ENCODE measurements around the gene KANK2. TPM values are rescaled to one million over a fixed set of nuclear protein-coding genes. Genes with fewer than 3 reads are reported as not detected.

KANK2 gene
- total and polyA plus RNA-seq, 2 donors (not counting 1 experiment from before 2014, with no cell fraction given) = 192 to 511 TPM

DNA sequence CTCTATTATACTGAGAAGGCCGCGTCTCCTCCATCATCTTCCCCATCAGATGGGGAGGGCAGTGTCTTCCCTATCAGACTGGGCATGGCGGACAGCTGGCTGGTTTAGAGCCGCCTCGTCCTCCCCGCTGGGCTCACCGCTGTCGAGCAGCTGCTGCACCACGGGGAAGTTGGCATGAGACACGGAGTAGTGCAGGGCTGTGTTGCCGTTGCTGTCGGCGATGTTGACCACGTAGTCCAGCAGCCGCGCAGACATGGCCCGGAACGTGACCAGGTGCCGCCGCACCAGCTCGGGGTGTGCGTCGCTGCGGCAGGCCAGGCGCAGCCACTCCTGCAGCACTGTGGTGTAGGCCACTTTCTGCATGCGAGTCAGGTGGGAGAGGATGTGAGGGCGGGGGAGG, 23.0 kb downstream of the KANK2 start:
- Histone ChIP-seq H3K9ac (ENCODE audit: insufficient read depth, low read length) (no peak overlapping the region), H3K27ac (ENCODE audit: insufficient read depth, low read length) (no peak overlapping the region), H3K27me3 (ENCODE audit: control insufficient read depth, insufficient read depth, low read length) (no peaks in the 10 kb centered on the region), H3K9me3 (ENCODE audit: control insufficient read depth, insufficient read depth, low read depth, low read length) (no peaks in the 10 kb centered on the region), H3K36me3 (ENCODE audit: control insufficient read depth, insufficient read depth, low read length) (peaks cover 53% of the 10 kb centered on the region), H2AFZ (ENCODE audit: low read length) (no peak overlapping the region), H3K4me1 (ENCODE audit: control insufficient read depth, extremely low read depth, insufficient read depth, low read length) (peaks cover 18% of the 10 kb centered on the region), H4K20me1 (ENCODE audit: control insufficient read depth, extremely low read depth, insufficient read depth, low read length) (no peaks in the 10 kb centered on the region), H3K4me3 (replicated peaks in 1 of 4; ENCODE audit: control extremely low read depth in 1 of 4, insufficient read depth in 1 of 4, low read depth in 3 of 4, low read length in 4 of 4) (no peak overlapping the region), H3K4me2 (ENCODE audit: extremely low read depth, insufficient read depth, low read length) (no peak overlapping the region), H3K79me2 (ENCODE audit: control insufficient read depth, insufficient read depth, low read length) (peaks cover 2% of the 10 kb centered on the region)
- no peak for DNase-seq (ENCODE audit: low read depth in 2 of 2)
- TF ChIP-seq, protein P1, sequence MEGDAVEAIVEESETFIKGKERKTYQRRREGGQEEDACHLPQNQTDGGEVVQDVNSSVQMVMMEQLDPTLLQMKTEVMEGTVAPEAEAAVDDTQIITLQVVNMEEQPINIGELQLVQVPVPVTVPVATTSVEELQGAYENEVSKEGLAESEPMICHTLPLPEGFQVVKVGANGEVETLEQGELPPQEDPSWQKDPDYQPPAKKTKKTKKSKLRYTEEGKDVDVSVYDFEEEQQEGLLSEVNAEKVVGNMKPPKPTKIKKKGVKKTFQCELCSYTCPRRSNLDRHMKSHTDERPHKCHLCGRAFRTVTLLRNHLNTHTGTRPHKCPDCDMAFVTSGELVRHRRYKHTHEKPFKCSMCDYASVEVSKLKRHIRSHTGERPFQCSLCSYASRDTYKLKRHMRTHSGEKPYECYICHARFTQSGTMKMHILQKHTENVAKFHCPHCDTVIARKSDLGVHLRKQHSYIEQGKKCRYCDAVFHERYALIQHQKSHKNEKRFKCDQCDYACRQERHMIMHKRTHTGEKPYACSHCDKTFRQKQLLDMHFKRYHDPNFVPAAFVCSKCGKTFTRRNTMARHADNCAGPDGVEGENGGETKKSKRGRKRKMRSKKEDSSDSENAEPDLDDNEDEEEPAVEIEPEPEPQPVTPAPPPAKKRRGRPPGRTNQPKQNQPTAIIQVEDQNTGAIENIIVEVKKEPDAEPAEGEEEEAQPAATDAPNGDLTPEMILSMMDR (conservative IDR thresholded peaks at IDR 0.05 in 1 of 2, IDR thresholded peaks at IDR 0.05 in 1 of 2; ENCODE audit: low read depth in 1 of 2, low read length in 2 of 2) = no peak
- no peak for TF ChIP-seq EZH2 (IDR thresholded peaks at IDR 0.05; ENCODE audit: low read length, missing control alignments)

DNA sequence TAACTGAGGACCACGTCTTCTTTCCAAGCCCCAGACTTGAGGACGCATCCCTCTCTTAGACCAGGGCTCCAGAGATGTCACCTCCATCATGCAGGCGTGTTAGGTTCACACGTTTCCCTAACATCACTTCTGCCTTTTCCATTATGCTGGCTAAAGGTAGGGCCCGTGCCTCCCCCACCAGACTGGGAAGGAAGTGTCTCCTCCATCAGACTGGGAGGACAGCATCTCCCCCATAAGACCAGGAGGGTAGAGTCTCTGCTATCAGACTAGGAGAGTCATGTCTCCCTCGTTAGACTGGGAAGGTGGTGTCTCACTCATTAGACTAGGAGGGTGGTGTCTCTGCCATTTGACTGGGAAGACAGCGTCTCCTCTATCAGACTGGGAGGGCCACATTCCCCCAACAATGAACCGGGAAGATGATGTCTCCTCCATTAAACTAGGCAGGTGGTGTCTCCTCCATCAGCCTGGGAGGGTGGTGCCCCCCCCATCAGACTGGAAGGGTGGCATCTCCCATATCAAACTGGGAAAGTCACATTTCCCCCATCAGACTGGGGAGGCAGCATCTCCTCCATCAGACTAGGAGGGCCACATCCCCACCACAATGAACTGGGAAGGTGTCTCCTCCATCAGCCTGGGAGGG, 23.7 kb downstream of the KANK2 start:
- H3K27ac ChIP-seq (ENCODE audit: insufficient read depth, low read length) = no peak overlapping the region
- peaks cover 2% of the 10 kb centered on the region for H3K79me2 ChIP-seq (ENCODE audit: control insufficient read depth, insufficient read depth, low read length)
- no peak overlapping the region for H3K4me3 ChIP-seq (replicated peaks in 1 of 4; ENCODE audit: control extremely low read depth in 1 of 4, insufficient read depth in 1 of 4, low read depth in 3 of 4, low read length in 4 of 4)
- H3K27me3 ChIP-seq (ENCODE audit: control insufficient read depth, insufficient read depth, low read length) = no peaks in the 10 kb centered on the region
- peaks cover 22% of the 10 kb centered on the region for H3K4me1 ChIP-seq (ENCODE audit: control insufficient read depth, extremely low read depth, insufficient read depth, low read length)
- no peak for DNase-seq (ENCODE audit: low read depth in 2 of 2)
- TF ChIP-seq, protein P1 (conservative IDR thresholded peaks at IDR 0.05 in 1 of 2, IDR thresholded peaks at IDR 0.05 in 1 of 2; ENCODE audit: low read depth in 1 of 2, low read length in 2 of 2) = no peak
- TF ChIP-seq EZH2 (IDR thresholded peaks at IDR 0.05; ENCODE audit: low read length, missing control alignments) = no peak
- no peaks in the 10 kb centered on the region for H3K9me3 ChIP-seq (ENCODE audit: control insufficient read depth, insufficient read depth, low read depth, low read length)
- no peaks in the 10 kb centered on the region for H4K20me1 ChIP-seq (ENCODE audit: control insufficient read depth, extremely low read depth, insufficient read depth, low read length)
- no peak overlapping the region for H2AFZ ChIP-seq (ENCODE audit: low read length)
- H3K9ac ChIP-seq (ENCODE audit: insufficient read depth, low read length) = no peak overlapping the region
- H3K36me3 ChIP-seq (ENCODE audit: control insufficient read depth, insufficient read depth, low read length) = peaks cover 52% of the 10 kb centered on the region
- H3K4me2 ChIP-seq (ENCODE audit: extremely low read depth, insufficient read depth, low read length) = no peak overlapping the region

DNA sequence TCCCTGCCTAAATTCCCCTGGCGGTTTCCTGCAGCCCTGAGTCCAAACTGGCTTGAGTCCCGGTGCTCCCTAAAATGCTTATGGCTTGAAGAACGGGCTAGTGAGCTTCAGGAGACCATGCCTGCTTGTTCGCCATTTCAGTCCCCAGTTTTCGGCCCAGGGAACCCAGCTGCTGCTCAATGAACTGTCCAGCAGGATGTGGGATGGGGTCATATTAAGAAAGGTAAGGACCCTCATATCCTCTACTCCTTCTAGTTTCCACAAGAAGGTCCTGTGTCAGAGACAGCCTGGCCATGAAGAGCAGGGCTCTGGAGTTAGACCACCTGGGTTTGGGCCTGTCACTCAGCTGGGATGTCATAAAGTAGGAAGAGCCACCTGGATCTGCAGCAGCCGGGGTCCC, 24.8 kb downstream of the KANK2 start:
- Histone ChIP-seq H3K27ac (ENCODE audit: insufficient read depth, low read length) (no peak overlapping the region), H3K36me3 (ENCODE audit: control insufficient read depth, insufficient read depth, low read length) (peaks cover 45% of the 10 kb centered on the region), H3K4me1 (ENCODE audit: control insufficient read depth, extremely low read depth, insufficient read depth, low read length) (peaks cover 28% of the 10 kb centered on the region)

More for the DNA sequence above, 24.8 kb downstream of the KANK2 start:
- no peak for DNase-seq (ENCODE audit: low read depth in 2 of 2)
- TF ChIP-seq, protein P1 (conservative IDR thresholded peaks at IDR 0.05 in 1 of 2, IDR thresholded peaks at IDR 0.05 in 1 of 2; ENCODE audit: low read depth in 1 of 2, low read length in 2 of 2) = no peak
- no peak for TF ChIP-seq EZH2 (IDR thresholded peaks at IDR 0.05; ENCODE audit: low read length, missing control alignments)
- Histone ChIP-seq H2AFZ (ENCODE audit: low read length) (no peak overlapping the region), H3K4me3 (replicated peaks in 1 of 4; ENCODE audit: control extremely low read depth in 1 of 4, insufficient read depth in 1 of 4, low read depth in 3 of 4, low read length in 4 of 4) (no peak overlapping the region), H3K4me2 (ENCODE audit: extremely low read depth, insufficient read depth, low read length) (no peak overlapping the region), H3K9ac (ENCODE audit: insufficient read depth, low read length) (no peak overlapping the region), H3K9me3 (ENCODE audit: control insufficient read depth, insufficient read depth, low read depth, low read length) (no peaks in the 10 kb centered on the region), H3K79me2 (ENCODE audit: control insufficient read depth, insufficient read depth, low read length) (peaks cover 4% of the 10 kb centered on the region), H3K27me3 (ENCODE audit: control insufficient read depth, insufficient read depth, low read length) (no peaks in the 10 kb centered on the region), H4K20me1 (ENCODE audit: control insufficient read depth, extremely low read depth, insufficient read depth, low read length) (no peaks in the 10 kb centered on the region)
